PC-9 (cell line): ENCODE measurements around the gene KEL.

ENCODE experiments used
- CTCF ChIP-seq: fragments of 200-600 bp; sonication (generic); conservative IDR thresholded peaks from 2 replicates; pipeline ENCODE4 v1.6.1; 2017; ENCODE audit warnings: mixed run types, antibody characterized with exemption, mild to moderate bottlenecking, moderate library complexity
- EZH2 ChIP-seq: fragments of 200-600 bp; sonication (generic); IDR thresholded peaks from 2 replicates; pipeline ENCODE4 v1.8.0; 2017; ENCODE audit warnings: antibody characterized with exemption, low read depth

DNA sequence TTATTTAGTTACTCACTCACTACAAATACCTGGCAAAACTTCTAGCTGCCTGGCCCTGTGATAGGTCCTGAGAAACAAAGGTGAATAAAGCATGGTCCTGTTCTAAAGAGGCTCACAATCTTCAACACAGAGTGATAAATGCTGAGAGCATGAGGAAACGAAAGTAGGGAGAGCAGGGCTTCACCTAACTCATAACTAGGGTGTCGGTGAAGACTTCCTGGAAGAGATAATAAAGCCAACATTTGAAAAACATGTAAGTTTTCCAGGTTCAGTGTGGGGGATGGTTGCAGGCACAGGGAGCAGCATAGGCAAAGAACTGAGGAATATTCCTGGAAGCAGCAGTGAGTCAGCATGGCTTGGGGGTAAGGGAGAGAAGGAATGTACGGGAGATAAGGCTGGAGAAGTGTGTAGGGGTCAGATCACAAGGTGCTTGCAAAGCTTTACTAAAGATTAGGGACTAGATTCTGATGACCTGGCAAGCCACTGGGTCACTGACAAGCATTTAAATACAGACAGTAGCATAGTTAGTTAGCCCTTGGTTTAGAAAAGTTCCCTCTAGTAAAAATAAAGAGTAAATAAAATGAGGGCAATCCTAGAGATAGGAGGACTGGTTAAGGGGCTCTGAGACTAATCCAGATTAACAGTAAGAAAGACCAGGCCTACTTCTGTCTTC lies 5.1 kb downstream of the KEL start:
- TF ChIP-seq CTCF (no peak), EZH2 (no peak)
